Measurements from ENCODE around the gene RNF152.

DNA sequence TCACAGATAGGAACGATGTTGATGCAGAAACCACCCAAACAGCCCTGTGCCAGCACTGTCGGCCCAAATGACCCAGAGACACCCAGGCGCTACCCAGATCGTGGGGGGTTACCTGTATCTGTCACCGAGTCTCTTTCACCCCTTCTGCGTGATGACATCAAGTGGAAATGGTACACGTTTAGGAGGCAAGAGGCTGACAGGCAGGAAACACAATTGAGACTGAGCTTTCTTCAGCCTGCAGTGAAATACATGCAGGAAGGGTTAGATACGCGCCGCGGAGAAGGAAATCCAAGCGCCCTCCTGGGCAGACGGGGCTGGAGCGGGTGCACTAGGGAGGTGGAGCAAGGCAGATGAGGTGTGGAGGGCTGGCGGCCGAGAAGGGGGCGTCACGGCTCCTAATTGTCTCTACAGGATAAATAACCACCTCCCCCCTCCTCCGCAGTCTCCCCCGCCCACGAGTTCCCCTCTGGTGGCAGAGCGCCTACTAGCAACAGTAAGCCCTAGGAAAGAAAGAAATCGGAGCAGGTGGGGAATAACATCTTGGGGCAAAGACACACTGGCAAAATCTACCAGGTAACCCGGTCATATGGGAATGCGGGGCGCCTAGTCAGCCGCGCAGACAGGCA lies at the start of gene RNF152:
- TF ChIP-seq, protein P1, sequence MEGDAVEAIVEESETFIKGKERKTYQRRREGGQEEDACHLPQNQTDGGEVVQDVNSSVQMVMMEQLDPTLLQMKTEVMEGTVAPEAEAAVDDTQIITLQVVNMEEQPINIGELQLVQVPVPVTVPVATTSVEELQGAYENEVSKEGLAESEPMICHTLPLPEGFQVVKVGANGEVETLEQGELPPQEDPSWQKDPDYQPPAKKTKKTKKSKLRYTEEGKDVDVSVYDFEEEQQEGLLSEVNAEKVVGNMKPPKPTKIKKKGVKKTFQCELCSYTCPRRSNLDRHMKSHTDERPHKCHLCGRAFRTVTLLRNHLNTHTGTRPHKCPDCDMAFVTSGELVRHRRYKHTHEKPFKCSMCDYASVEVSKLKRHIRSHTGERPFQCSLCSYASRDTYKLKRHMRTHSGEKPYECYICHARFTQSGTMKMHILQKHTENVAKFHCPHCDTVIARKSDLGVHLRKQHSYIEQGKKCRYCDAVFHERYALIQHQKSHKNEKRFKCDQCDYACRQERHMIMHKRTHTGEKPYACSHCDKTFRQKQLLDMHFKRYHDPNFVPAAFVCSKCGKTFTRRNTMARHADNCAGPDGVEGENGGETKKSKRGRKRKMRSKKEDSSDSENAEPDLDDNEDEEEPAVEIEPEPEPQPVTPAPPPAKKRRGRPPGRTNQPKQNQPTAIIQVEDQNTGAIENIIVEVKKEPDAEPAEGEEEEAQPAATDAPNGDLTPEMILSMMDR (IDR thresholded peaks at IDR 0.05; ENCODE audit: low read depth, low read length, poor library complexity, severe bottlenecking) = no peak
- TF ChIP-seq EZH2phosphoT487 (IDR thresholded peaks at IDR 0.05; ENCODE audit: borderline replicate concordance, low read length) = no peak

All from DOHH2 (cell line).